Upper lobe of right lung (tissue), 1 donor: Measurements from ENCODE around the gene GRIA1. TPM values are rescaled to one million over a fixed set of nuclear protein-coding genes. Genes with fewer than 3 reads are reported as not detected.

ENCODE experiments used
- ATAC-seq: fragments of 200-7000 bp; cut with Tn5 transposase; one replicate; pipeline ENCODE4 v1.9.1; 2020; ENCODE audit warnings: mild to moderate bottlenecking, moderate library complexity
- DNase-seq: peaks from one replicate; pipeline ENCODE4 v3.0.0-alpha.2; 2020
- H3K27ac ChIP-seq: fragments of 200-600 bp; one replicate; pipeline ENCODE4 v1.8.0; 2022
- H3K27me3 ChIP-seq: fragments of 200-600 bp; one replicate; pipeline ENCODE4 v1.8.0; 2022; ENCODE audit warnings: mild to moderate bottlenecking
- H3K36me3 ChIP-seq: fragments of 200-600 bp; one replicate; pipeline ENCODE4 v1.8.0; 2022
- H3K4me1 ChIP-seq: fragments of 200-600 bp; one replicate; pipeline ENCODE4 v1.8.0; 2022
- H3K4me3 ChIP-seq: fragments of 200-600 bp; one replicate; pipeline ENCODE4 v1.8.0; 2022; ENCODE audit warnings: mild to moderate bottlenecking
- H3K9me3 ChIP-seq: fragments of 200-600 bp; one replicate; pipeline ENCODE4 v1.8.0; 2022
- intact Hi-C: fragments of 100-400 bp; cut with DNase I; formaldehyde crosslinking; loops from one replicate; pipeline ENCODE4 v1.11.0; 2022
- total RNA-seq: library from RNA; stranded (reverse); fragmentation: NEBNext Ultra II Directional; extraction: Animal tissue kit (Norgen Biotek cat#: 25700); gene quantifications from one replicate; pipeline ENCODE4 v1.2.1, GENCODE V29; 2021
- TF ChIP-seq, protein P1 (sequence below): fragments of 200-600 bp; IDR thresholded peaks from one replicate; pipeline ENCODE4 v1.8.0; 2022; ENCODE audit warnings: antibody characterized with exemption
- donor health status: DM: no; HTN: yes; CAD: no; lungs with severe emphysema.

The GRIA1 gene
- total RNA-seq, 1 donor from 2014 or later = 21.9 TPM

DNA sequence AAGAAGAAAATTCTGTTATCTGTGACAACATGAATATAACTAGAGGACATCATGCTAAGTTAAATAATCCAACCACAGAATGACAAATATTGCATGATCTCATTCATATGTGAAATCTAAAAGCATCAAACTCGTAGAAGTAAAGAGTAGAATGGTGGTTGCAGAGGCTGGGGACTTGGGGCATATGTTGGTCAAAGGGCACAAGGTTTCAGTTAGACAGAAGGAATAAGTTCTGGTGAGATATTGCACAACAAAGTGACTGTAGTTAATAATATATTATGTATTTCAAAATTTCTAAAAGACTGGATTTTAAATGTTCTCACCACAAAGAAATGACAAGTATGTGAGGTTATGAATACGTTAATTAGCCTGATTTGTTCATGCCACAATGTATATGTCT, 24.8 kb downstream of the GRIA1 start:
- Histone ChIP-seq H3K4me3 (no peak overlapping the region), H3K36me3 (no peaks in the 10 kb centered on the region), H3K9me3 (no peaks in the 10 kb centered on the region), H3K27me3 (no peaks in the 10 kb centered on the region), H3K4me1 (no peaks in the 10 kb centered on the region), H3K27ac (no peak overlapping the region)
- TF ChIP-seq, protein P1, sequence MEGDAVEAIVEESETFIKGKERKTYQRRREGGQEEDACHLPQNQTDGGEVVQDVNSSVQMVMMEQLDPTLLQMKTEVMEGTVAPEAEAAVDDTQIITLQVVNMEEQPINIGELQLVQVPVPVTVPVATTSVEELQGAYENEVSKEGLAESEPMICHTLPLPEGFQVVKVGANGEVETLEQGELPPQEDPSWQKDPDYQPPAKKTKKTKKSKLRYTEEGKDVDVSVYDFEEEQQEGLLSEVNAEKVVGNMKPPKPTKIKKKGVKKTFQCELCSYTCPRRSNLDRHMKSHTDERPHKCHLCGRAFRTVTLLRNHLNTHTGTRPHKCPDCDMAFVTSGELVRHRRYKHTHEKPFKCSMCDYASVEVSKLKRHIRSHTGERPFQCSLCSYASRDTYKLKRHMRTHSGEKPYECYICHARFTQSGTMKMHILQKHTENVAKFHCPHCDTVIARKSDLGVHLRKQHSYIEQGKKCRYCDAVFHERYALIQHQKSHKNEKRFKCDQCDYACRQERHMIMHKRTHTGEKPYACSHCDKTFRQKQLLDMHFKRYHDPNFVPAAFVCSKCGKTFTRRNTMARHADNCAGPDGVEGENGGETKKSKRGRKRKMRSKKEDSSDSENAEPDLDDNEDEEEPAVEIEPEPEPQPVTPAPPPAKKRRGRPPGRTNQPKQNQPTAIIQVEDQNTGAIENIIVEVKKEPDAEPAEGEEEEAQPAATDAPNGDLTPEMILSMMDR = no peak
- DNase-seq (no peak), ATAC-seq (no peak)
- intact Hi-C loops = no loop called here

DNA sequence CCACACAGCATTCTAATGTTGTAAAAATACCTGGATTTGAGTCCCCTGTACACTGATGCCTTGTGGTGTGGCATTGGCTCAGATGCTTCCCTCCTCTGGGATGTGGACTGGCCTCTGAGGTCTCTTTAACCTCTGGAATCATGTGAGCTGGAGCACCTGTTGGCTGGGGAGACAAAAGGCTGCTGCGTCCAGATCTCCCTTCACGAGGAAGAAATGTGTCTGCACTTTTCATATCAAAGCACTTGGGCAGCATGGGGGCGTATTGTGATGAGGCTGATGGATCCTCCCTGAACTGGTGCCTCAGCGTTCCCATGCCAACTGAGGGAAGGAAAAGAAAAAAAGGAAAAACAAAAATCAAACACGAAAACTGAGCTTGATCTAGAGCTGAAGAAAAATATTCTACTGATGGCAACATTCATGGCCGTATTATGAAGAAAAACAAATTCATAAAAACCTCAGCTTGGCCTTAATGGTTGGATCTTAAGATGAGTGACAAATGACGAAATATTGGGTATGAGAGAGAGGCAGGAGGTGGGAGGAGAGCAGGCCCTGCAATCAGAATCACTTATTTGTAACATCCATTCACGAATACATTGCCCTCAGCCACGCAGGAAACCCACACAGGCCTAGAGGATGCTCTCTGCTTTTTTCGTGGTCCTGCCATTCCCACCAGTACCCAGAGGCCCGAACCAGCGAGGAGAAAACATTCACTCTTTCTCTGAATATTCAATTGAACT, 26.2 kb downstream of the GRIA1 start:
- DNase-seq = no peak
- Histone ChIP-seq H3K27ac (no peak overlapping the region), H3K27me3 (no peaks in the 10 kb centered on the region), H3K36me3 (no peaks in the 10 kb centered on the region), H3K4me1 (no peaks in the 10 kb centered on the region), H3K4me3 (no peak overlapping the region), H3K9me3 (no peaks in the 10 kb centered on the region)
- ATAC-seq = no peak
- intact Hi-C loops = no loop called here
- TF ChIP-seq, protein P1 = no peak

DNA sequence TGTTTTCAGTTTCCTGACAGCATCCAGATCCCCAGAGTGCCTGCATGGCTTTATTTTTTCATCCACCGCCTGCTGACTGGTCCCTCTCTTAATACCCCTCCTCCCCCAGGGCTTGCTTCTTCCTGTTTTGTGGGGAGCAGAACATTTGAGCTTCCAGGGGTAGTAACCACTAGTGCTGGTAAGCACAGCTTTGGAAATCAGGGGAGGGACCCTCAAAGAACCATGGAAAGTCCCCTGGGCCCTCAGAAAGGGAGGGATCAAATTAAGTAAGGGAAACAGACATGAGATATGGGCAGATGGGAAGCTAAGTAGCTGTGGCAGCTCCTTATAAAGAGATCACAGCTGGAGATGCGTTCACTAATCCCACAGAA, 26.8 kb downstream of the GRIA1 start:
- intact Hi-C loops = no loop called here
- Histone ChIP-seq H3K4me3 (no peak overlapping the region), H3K4me1 (no peaks in the 10 kb centered on the region), H3K36me3 (no peaks in the 10 kb centered on the region), H3K27ac (no peak overlapping the region), H3K9me3 (no peaks in the 10 kb centered on the region), H3K27me3 (no peaks in the 10 kb centered on the region)
- TF ChIP-seq, protein P1 = no peak
- ATAC-seq (no peak), DNase-seq (no peak)

DNA sequence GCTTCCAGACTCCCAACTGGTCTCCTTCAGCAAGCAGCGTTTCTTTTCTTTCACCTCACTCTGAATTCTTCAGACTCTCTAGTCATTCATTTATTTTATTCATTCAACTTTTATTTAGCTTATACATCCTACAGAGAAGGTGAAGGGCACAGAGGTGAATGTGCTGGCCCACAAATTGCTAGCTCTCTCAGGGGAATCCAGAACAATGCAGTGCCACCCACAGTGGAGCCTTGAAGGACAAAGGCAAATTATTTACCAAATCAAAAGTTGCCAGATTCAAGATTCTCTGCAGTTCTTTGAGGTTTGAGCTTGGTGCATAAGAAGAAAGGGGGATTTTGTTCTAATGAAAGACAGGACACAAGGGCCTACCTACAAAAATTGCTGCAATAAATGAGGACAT, 29.7 kb downstream of the GRIA1 start:
- Histone ChIP-seq H3K9me3 (no peaks in the 10 kb centered on the region), H3K4me1 (no peaks in the 10 kb centered on the region), H3K27me3 (no peaks in the 10 kb centered on the region), H3K36me3 (no peaks in the 10 kb centered on the region), H3K4me3 (no peak overlapping the region), H3K27ac (no peak overlapping the region)
- intact Hi-C loops = no loop called here
- ATAC-seq (no peak), DNase-seq (no peak)
- TF ChIP-seq, protein P1 = no peak

DNA sequence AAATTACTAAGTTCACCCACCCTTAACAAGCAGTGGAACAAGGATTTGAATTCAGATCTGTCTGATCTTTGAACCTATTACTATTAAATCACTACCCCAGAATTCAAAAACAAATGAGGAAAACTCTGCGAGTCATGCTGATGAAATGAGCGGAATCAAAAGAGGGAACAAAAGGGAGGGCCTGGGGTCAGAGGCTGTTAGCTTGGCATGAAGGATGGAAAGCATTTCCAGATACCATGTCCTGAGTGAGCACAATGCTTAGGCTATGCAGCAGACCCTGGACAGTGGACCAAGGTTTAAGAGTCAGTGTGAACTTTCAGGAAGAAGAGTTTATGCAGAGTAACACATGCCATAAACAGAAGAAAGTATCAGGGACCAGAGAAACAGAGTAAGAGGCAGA, 30.5 kb downstream of the GRIA1 start:
- TF ChIP-seq, protein P1 = no peak
- Histone ChIP-seq H3K27me3 (no peaks in the 10 kb centered on the region), H3K4me1 (no peaks in the 10 kb centered on the region), H3K27ac (no peak overlapping the region), H3K4me3 (no peak overlapping the region), H3K36me3 (no peaks in the 10 kb centered on the region), H3K9me3 (no peaks in the 10 kb centered on the region)
- DNase-seq (no peak), ATAC-seq (no peak)
- intact Hi-C loops = no loop called here

DNA sequence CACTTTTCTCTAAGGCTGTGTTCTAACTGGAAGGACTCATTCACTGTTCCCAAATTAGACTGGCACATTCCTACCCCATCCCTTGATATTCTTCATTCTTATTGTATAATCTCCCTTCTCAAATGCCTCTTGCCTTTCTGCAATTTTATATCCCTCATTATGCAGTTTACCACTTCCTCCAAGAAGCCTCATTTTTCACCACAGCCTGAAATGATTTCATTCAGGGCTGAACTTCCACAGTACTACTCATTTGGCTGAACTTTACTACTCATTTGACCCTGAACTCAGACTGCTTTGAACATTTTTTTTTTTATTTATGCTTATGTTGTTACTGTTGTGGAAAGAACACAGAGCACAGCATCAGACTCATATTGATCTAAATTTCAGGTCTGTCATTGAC, 32.7 kb downstream of the GRIA1 start:
- Histone ChIP-seq H3K27me3 (no peaks in the 10 kb centered on the region), H3K9me3 (no peaks in the 10 kb centered on the region), H3K4me1 (no peaks in the 10 kb centered on the region), H3K27ac (no peak overlapping the region), H3K36me3 (no peaks in the 10 kb centered on the region), H3K4me3 (no peak overlapping the region)
- no peak for ATAC-seq
- DNase-seq = no peak
- intact Hi-C loops = no loop called here
- TF ChIP-seq, protein P1 = no peak
